H9 (cell line): ENCODE results near the gene TEKT5. TPM values are rescaled to one million over a fixed set of nuclear protein-coding genes. Genes with fewer than 3 reads are reported as not detected.

ENCODE experiments used
- DNase-seq: peaks from one replicate; pipeline ENCODE4 v3.0.0-alpha.2; 2017
- H2AFZ ChIP-seq: one replicate; pipeline ENCODE4 v1.6.1; 2013; ENCODE audit warnings: mild to moderate bottlenecking, low read length, control low read depth, moderate library complexity
- H2AK5ac ChIP-seq: 2 replicates; pipeline ENCODE4 v1.6.1; 2013; ENCODE audit warnings: low read length, control low read depth, mixed read lengths; ENCODE audit not compliant: insufficient read length
- H2BK120ac ChIP-seq: one replicate; pipeline ENCODE4 v1.6.1; 2013; ENCODE audit warnings: low read depth, mild to moderate bottlenecking, low read length, control low read depth, inconsistent platforms; ENCODE audit not compliant: poor library complexity, severe bottlenecking
- H2BK12ac ChIP-seq: 2 replicates; pipeline ENCODE4 v1.6.1; 2013; ENCODE audit warnings: low read length, control low read depth, mixed read lengths, low read depth; ENCODE audit not compliant: insufficient read length
- H2BK15ac ChIP-seq: 2 replicates; pipeline ENCODE4 v1.6.1; 2013; ENCODE audit warnings: low read depth, low read length, control low read depth
- H2BK20ac ChIP-seq: one replicate; pipeline ENCODE4 v1.6.1; 2013; ENCODE audit warnings: low read depth, mild to moderate bottlenecking, low read length, control low read depth, inconsistent platforms; ENCODE audit not compliant: poor library complexity, severe bottlenecking
- H2BK5ac ChIP-seq: 2 replicates; pipeline ENCODE4 v1.6.1; 2013; ENCODE audit warnings: low read length, control low read depth, mixed read lengths; ENCODE audit not compliant: insufficient read length
- H3K14ac ChIP-seq: 2 replicates; pipeline ENCODE4 v1.6.1; 2013; ENCODE audit warnings: low read length, control low read depth; ENCODE audit not compliant: insufficient read depth
- H3K18ac ChIP-seq: 2 replicates; pipeline ENCODE4 v1.6.1; 2013; ENCODE audit warnings: low read depth, mild to moderate bottlenecking, mixed read lengths, low read length, control low read depth; ENCODE audit not compliant: insufficient read length
- H3K23ac ChIP-seq: 2 replicates; pipeline ENCODE4 v1.6.1; 2013; ENCODE audit warnings: low read length, control low read depth, mixed read lengths, low read depth; ENCODE audit not compliant: insufficient read length
- H3K23me2 ChIP-seq: 2 replicates; pipeline ENCODE4 v1.6.1; 2013; ENCODE audit warnings: low read depth, mild to moderate bottlenecking, mixed read lengths, low read length, control low read depth; ENCODE audit not compliant: insufficient read length, poor library complexity, severe bottlenecking
- H3K27ac ChIP-seq: 2 replicates; pipeline ENCODE4 v1.5.1; 2013; ENCODE audit warnings: low read length, control low read depth, mixed read lengths, low read depth; ENCODE audit not compliant: insufficient read length
- H3K27me3 ChIP-seq: 2 replicates; pipeline ENCODE4 v1.6.1; 2013; ENCODE audit warnings: low read length, control low read depth, inconsistent platforms; ENCODE audit not compliant: insufficient read depth
- H3K4ac ChIP-seq: 2 replicates; pipeline ENCODE4 v1.6.1; 2013; ENCODE audit warnings: low read depth, mild to moderate bottlenecking, control low read depth, inconsistent platforms, low read length, moderate library complexity
- H3K4me1 ChIP-seq: 2 replicates; pipeline ENCODE4 v1.6.1; 2013; ENCODE audit warnings: low read length, control low read depth, inconsistent platforms; ENCODE audit not compliant: insufficient read depth
- H3K4me2 ChIP-seq: 2 replicates; pipeline ENCODE4 v1.6.1; 2013; ENCODE audit warnings: low read length, control low read depth, mixed read lengths; ENCODE audit not compliant: insufficient read length, insufficient read depth
- H3K56ac ChIP-seq: 2 replicates; pipeline ENCODE4 v1.6.1; 2013; ENCODE audit warnings: low read depth, mild to moderate bottlenecking, mixed read lengths, low read length, control low read depth; ENCODE audit not compliant: insufficient read length
- H3K79me1 ChIP-seq: 2 replicates; pipeline ENCODE4 v1.6.1; 2013; ENCODE audit warnings: low read depth, mild to moderate bottlenecking, moderate library complexity, low read length, control low read depth, inconsistent platforms; ENCODE audit not compliant: insufficient read depth, poor library complexity, severe bottlenecking
- H3K79me2 ChIP-seq: 2 replicates; pipeline ENCODE4 v1.6.1; 2013; ENCODE audit warnings: low read length, control low read depth, inconsistent platforms; ENCODE audit not compliant: insufficient read depth
- H3K9ac ChIP-seq: 2 replicates; pipeline ENCODE4 v1.6.1; 2013; ENCODE audit warnings: low read length, control low read depth, mixed read lengths; ENCODE audit not compliant: insufficient read length; ENCODE audit errors: extremely low read depth
- H3K9me3 ChIP-seq: one replicate; pipeline ENCODE4 v1.6.1; 2013; ENCODE audit warnings: low read depth, low read length, inconsistent platforms; ENCODE audit not compliant: control insufficient read depth
- H3T11ph ChIP-seq: one replicate; pipeline ENCODE4 v1.6.1; 2013; ENCODE audit warnings: mild to moderate bottlenecking, low read length, control low read depth, inconsistent platforms
- H4K20me1 ChIP-seq: one replicate; pipeline ENCODE4 v1.6.1; 2013; ENCODE audit not compliant: control insufficient read depth, insufficient read length, insufficient read depth
- H4K5ac ChIP-seq: 2 replicates; pipeline ENCODE4 v1.6.1; 2013; ENCODE audit warnings: low read depth, mild to moderate bottlenecking, mixed read lengths, low read length, control low read depth; ENCODE audit not compliant: insufficient read length
- H4K8ac ChIP-seq: replicated peaks from 2 replicates; pipeline ENCODE4 v1.6.1; 2013; ENCODE audit warnings: low read length, control low read depth, mixed read lengths, low read depth; ENCODE audit not compliant: insufficient read length
- H4K91ac ChIP-seq: 2 replicates; pipeline ENCODE4 v1.6.1; 2013; ENCODE audit warnings: low read depth, mild to moderate bottlenecking, moderate library complexity, mixed read lengths, low read length, control low read depth; ENCODE audit not compliant: insufficient read length
- H3K27ac Mint-ChIP-seq, 3 experiments: 2 replicates in 2 of 3; 3 replicates in 1 of 3; pipeline ENCODE4 v1.8.0; 2020 to 2021; ENCODE audit warnings: mixed read lengths in 3 of 3, mild to moderate bottlenecking in 1 of 3, moderate library complexity in 1 of 3
- H3K27me3 Mint-ChIP-seq: 2 replicates; pipeline ENCODE4 v1.8.0; 2021; ENCODE audit warnings: low read depth, mild to moderate bottlenecking, moderate library complexity, mixed read lengths
- H3K36me3 Mint-ChIP-seq, 3 experiments: 2 replicates in 2 of 3; 3 replicates in 1 of 3; pipeline ENCODE4 v1.8.0; 2020 to 2021; ENCODE audit warnings: low read depth in 3 of 3, mixed read lengths in 3 of 3; ENCODE audit not compliant: insufficient read depth in 1 of 3
- H3K4me1 Mint-ChIP-seq, 2 experiments: 2 replicates each; pipeline ENCODE4 v1.8.0; 2020; ENCODE audit warnings: mixed read lengths in 2 of 2
- H3K4me3 Mint-ChIP-seq, 2 experiments: 2 replicates in 1 of 2; 3 replicates in 1 of 2; pipeline ENCODE4 v1.8.0; 2020 to 2021; ENCODE audit warnings: mild to moderate bottlenecking in 2 of 2, mixed read lengths in 2 of 2, moderate library complexity in 1 of 2
- H3K9me3 Mint-ChIP-seq, 2 experiments: 2 replicates in 1 of 2; 3 replicates in 1 of 2; pipeline ENCODE4 v1.8.0; 2020; ENCODE audit warnings: mild to moderate bottlenecking in 2 of 2, mixed read lengths in 2 of 2, moderate library complexity in 1 of 2
- WGBS: extraction: QIAGEN DNeasy Blood & Tissue Kit; methylation state at CpG from one replicate; pipeline ENCODE4 v1.1.7; 2013; ENCODE audit warnings: missing lambda C conversion rate, low lambda C conversion rate, mixed read lengths; ENCODE audit not compliant: insufficient read length; ENCODE audit errors: extremely low coverage; 5-methylcytosine and 5-hydroxymethylcytosine counted together
- total RNA-seq: library from RNA; stranded (reverse); gene quantifications from 2 replicates; pipeline ENCODE4 v1.2.1, GENCODE V29; 2021
- TF ChIP-seq, protein P1 (sequence below): fragments of 200-600 bp; sonication (generic); conservative IDR thresholded peaks from 3 replicates; pipeline ENCODE4 v1.8.0; 2021; ENCODE audit warnings: antibody characterized with exemption, mild to moderate bottlenecking

The TEKT5 gene
- total RNA-seq, 1 experiment from 2014 or later: 0.31 TPM

DNA sequence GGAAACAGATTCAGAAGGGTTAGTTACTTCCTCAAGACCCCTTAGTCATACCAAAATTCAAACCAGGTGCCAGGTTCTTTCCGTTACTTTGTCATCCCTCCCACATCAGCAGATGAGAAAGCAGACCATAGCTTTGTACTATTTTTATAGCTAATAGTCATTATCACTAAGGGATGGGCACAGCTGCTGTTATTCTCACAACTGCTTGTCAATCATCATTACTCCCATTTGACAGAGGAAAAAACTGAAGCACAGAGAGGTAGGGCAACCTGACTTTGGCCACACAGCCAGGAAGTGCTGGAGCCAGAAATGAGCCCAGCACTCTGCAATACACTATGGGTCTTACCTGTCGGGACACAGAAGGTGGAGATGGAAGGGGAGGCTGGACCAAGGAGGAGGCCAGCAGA lies 30.0 kb downstream of the TEKT5 start:
- no peak overlapping the region for H3K4me3 Mint-ChIP-seq

More for the DNA sequence above, 30.0 kb downstream of the TEKT5 start:
- WGBS: no CpG with 5 or more reads among the region's 2 CpGs
- no peak overlapping the region for H2AK5ac ChIP-seq
- no peak overlapping the region for H4K8ac ChIP-seq
- H3K79me1 ChIP-seq: no peaks in the 10 kb centered on the region
- no peak overlapping the region for H3K4ac ChIP-seq
- H3K9me3 Mint-ChIP-seq: peaks cover 16 to 18% of the 10 kb centered on the region in 2 experiments
- H3K56ac ChIP-seq: no peak overlapping the region
- H2BK5ac ChIP-seq: no peak overlapping the region
- H3K23ac ChIP-seq: no peak overlapping the region
- H3K27me3 ChIP-seq: no peaks in the 10 kb centered on the region
- H3K18ac ChIP-seq: no peak overlapping the region
- H3T11ph ChIP-seq: no peak overlapping the region
- peaks cover 10 to 25% of the 10 kb centered on the region in 2 experiments for H3K4me1 Mint-ChIP-seq
- H3K4me1 ChIP-seq: no peaks in the 10 kb centered on the region; the same call in 1 of the 2 replicates
- no peak overlapping the region for H3K27ac Mint-ChIP-seq
- no peak for DNase-seq
- no peaks in the 10 kb centered on the region for H3K23me2 ChIP-seq
- H3K27me3 Mint-ChIP-seq: peaks cover 10% of the 10 kb centered on the region
- no peak overlapping the region for H3K9ac ChIP-seq
- H3K14ac ChIP-seq: no peak overlapping the region
- H3K79me2 ChIP-seq: no peaks in the 10 kb centered on the region
- H3K27ac ChIP-seq: no peak overlapping the region
- H3K36me3 Mint-ChIP-seq: peaks cover 5 to 12% (median 8%) of the 10 kb centered on the region in 3 experiments
- no peak overlapping the region for H2BK12ac ChIP-seq
- H2BK15ac ChIP-seq: no peak overlapping the region
- H2BK120ac ChIP-seq: no peak overlapping the region
- no peak overlapping the region for H4K5ac ChIP-seq
- no peak overlapping the region for H2BK20ac ChIP-seq
- no peak overlapping the region for H3K4me2 ChIP-seq
- no peaks in the 10 kb centered on the region for H3K9me3 ChIP-seq
- H4K91ac ChIP-seq: no peak overlapping the region
- TF ChIP-seq, protein P1, sequence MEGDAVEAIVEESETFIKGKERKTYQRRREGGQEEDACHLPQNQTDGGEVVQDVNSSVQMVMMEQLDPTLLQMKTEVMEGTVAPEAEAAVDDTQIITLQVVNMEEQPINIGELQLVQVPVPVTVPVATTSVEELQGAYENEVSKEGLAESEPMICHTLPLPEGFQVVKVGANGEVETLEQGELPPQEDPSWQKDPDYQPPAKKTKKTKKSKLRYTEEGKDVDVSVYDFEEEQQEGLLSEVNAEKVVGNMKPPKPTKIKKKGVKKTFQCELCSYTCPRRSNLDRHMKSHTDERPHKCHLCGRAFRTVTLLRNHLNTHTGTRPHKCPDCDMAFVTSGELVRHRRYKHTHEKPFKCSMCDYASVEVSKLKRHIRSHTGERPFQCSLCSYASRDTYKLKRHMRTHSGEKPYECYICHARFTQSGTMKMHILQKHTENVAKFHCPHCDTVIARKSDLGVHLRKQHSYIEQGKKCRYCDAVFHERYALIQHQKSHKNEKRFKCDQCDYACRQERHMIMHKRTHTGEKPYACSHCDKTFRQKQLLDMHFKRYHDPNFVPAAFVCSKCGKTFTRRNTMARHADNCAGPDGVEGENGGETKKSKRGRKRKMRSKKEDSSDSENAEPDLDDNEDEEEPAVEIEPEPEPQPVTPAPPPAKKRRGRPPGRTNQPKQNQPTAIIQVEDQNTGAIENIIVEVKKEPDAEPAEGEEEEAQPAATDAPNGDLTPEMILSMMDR: no peak
- H2AFZ ChIP-seq: no peak overlapping the region
- H4K20me1 ChIP-seq: no peaks in the 10 kb centered on the region
